Lower leg skin (tissue), 3 donors: ENCODE measurements around the gene SUMF1.

ENCODE experiments used
- POLR2A ChIP-seq, 2 donors: fragments of 450-650 bp; IDR thresholded peaks; one replicate each; pipeline ENCODE4 v1.6.1; 2016 to 2017; ENCODE audit warnings: antibody characterized with exemption in 2 of 2, mild to moderate bottlenecking in 1 of 2, moderate library complexity in 1 of 2
- TF ChIP-seq, protein P1 (sequence below), 3 donors: fragments of 450-650 bp; IDR thresholded peaks; one replicate each; pipeline ENCODE4 v1.5.1; 2016; ENCODE audit warnings: antibody characterized with exemption in 3 of 3, mild to moderate bottlenecking in 3 of 3, moderate library complexity in 2 of 3

DNA sequence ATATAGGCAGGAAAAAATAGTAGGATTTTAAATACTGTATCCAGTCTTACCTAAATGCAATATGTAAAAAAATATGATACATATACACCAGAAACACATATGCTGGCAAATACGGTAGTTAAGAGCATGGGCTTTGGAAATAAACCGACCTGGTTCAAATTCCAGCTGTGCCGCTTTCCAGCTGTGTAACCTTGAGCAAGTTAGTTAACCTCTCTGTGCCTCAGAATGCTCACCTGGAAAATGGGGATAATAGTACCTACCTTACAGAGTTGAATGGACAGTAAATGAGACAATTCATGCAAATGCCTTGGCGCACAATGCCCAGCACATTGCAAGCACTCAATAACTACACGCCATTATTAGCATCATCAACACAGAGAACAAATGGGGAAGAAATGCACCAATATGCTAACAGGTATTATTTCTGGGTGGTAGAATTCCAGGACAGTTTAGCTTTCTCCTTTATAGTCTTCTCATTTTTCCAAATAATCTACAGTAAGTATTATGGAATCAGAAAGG is 50.6 kb downstream of the SUMF1 start:
- TF ChIP-seq, protein P1, sequence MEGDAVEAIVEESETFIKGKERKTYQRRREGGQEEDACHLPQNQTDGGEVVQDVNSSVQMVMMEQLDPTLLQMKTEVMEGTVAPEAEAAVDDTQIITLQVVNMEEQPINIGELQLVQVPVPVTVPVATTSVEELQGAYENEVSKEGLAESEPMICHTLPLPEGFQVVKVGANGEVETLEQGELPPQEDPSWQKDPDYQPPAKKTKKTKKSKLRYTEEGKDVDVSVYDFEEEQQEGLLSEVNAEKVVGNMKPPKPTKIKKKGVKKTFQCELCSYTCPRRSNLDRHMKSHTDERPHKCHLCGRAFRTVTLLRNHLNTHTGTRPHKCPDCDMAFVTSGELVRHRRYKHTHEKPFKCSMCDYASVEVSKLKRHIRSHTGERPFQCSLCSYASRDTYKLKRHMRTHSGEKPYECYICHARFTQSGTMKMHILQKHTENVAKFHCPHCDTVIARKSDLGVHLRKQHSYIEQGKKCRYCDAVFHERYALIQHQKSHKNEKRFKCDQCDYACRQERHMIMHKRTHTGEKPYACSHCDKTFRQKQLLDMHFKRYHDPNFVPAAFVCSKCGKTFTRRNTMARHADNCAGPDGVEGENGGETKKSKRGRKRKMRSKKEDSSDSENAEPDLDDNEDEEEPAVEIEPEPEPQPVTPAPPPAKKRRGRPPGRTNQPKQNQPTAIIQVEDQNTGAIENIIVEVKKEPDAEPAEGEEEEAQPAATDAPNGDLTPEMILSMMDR (IDR thresholded peaks at IDR 0.05) = no peak
- no peak for TF ChIP-seq POLR2A (IDR thresholded peaks at IDR 0.05)
